IPS-20b (cell line): ENCODE measurements around the gene C11orf91.
"Not testable (repeated sequence)": the region's sequence is repeated elsewhere in the genome, so short reads cannot be mapped to it uniquely, and the experiment has no call there.

Source experiments
- H3K27ac ChIP-seq: one replicate; pipeline ENCODE4 v1.5.1; 2013; ENCODE audit warnings: low read length
- H3K27me3 ChIP-seq: 2 replicates; pipeline ENCODE4 v1.6.1; 2013; ENCODE audit warnings: mild to moderate bottlenecking, low read length, inconsistent platforms; ENCODE audit not compliant: insufficient read depth
- H3K36me3 ChIP-seq: 2 replicates; pipeline ENCODE4 v1.6.1; 2013; ENCODE audit warnings: low read depth, mild to moderate bottlenecking, inconsistent platforms, low read length, moderate library complexity; ENCODE audit not compliant: insufficient read depth
- H3K4me1 ChIP-seq: 2 replicates; pipeline ENCODE4 v1.6.1; 2013; ENCODE audit warnings: mild to moderate bottlenecking, control low read depth, inconsistent platforms, low read length, moderate library complexity; ENCODE audit not compliant: insufficient read depth
- H3K4me3 ChIP-seq: 2 replicates; pipeline ENCODE4 v1.5.1; 2013; ENCODE audit warnings: mild to moderate bottlenecking, low read length, inconsistent platforms
- H3K9ac ChIP-seq: 2 replicates; pipeline ENCODE4 v1.6.1; 2013; ENCODE audit warnings: low read depth, mild to moderate bottlenecking, inconsistent platforms, low read length, moderate library complexity
- H3K9me3 ChIP-seq: 2 replicates; pipeline ENCODE4 v1.6.1; 2013; ENCODE audit warnings: mild to moderate bottlenecking, low read depth, low read length, inconsistent platforms; ENCODE audit not compliant: insufficient read depth

Gene C11orf91

DNA sequence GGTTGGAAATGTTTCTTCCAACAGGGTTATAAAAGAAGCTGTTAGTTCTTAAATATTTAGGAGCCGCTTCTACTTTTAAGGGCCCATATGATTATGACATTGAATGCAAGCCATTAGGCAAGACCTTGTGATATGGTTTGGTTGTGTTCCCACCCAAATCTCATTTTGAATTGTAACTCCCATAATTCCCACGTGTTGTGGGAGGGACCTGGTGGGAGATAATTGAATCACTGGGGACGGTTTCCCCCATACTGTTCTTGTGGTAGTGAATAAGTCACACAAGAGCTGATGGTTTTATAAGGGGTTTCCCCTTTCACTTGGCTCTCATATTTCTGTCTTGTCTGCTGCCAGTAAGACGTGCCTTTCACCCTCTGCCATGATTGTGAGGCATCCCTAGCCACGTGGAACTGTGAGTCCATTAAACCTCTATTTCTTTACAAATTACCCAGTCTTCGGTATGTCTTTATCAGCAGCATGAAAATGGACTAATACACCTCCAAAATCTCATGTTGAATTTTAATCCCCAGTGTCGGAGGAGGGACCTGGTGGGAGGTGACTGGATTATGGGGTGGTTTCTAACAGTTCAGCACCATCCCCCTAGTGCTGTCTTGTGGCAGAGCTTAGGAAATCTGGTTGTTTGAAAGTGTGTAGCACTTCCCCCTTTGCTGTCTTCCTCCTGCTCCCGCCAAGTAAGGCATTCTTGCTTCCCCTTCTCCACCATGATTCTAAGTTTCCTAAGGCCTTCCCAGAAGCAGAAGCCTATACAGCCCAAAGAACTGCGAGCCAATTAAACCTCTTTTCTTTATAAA is 31.3 kb upstream of the C11orf91 start:
- H3K4me1 ChIP-seq, result 0 out of 2 replicates have a peak, but pooled peaks cover 3% of the 10 kb centered on the region
- peaks cover 9% of the 10 kb centered on the region; the same call in 1 of the 2 replicates for H3K36me3 ChIP-seq
- H3K4me3 ChIP-seq, result no peak overlapping the region
- H3K27me3 ChIP-seq, result peaks cover 13% of the 10 kb centered on the region
- H3K9ac ChIP-seq, result no peak overlapping the region
- H3K9me3 ChIP-seq, result no peaks in the 10 kb centered on the region
- H3K27ac ChIP-seq, result no peak overlapping the region

DNA sequence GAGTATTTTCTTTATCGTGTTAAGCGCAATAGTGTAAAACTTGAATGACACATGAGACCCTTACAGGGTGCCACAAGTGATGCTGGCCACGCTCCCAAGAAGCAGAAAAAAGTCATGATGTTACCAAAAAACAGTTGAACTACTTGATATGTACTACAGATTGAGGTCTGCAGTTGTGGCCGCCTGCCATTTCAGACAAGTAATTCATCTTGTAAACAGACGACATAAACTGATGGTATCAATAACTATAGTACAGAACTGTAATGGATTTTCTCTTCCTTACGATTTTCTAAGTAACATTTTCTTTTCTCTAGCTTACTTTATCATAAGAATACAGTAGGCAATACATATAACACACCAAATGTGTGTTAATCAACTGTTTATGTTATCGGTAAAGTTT is 30.1 kb upstream of the C11orf91 start:
- H3K9me3 ChIP-seq, result no peaks in the 10 kb centered on the region
- no peak overlapping the region for H3K9ac ChIP-seq
- H3K36me3 ChIP-seq, result peaks cover 9% of the 10 kb centered on the region; the same call in 1 of the 2 replicates
- 0 out of 2 replicates have a peak, but pooled peaks cover 3% of the 10 kb centered on the region for H3K4me1 ChIP-seq
- peaks cover 13% of the 10 kb centered on the region for H3K27me3 ChIP-seq
- H3K4me3 ChIP-seq, result no peak overlapping the region
- no peak overlapping the region for H3K27ac ChIP-seq

DNA sequence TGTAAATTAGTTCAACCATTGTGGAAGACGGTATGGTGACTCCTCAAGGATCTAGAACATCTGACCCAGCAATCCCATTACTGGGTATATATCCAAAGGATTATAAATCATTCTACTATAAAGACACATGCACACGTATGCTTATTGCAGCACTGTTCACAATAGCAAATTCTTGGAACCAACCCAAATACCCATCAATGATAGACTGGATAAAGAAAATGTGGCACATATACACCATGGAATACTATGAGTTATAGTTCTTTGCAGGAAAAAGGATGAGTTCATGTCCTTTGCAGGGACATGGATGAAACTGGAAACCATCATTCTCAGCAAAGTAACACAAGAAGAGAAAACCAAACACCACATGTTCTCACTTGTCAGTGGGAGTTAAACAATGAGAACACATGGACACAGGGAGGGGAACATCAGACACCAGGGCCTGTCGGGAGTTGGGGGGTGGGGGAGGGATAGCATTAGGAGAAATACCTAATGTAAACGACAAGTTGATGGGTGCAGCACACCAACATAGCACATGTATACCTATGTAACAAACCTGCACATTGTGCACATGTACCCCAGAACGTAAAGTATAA is 28.5 kb upstream of the C11orf91 start:
- not testable (repeated sequence) for H3K9me3 ChIP-seq, H3K4me1 ChIP-seq, H3K27me3 ChIP-seq, H3K4me3 ChIP-seq, H3K36me3 ChIP-seq, H3K9ac ChIP-seq, H3K27ac ChIP-seq

DNA sequence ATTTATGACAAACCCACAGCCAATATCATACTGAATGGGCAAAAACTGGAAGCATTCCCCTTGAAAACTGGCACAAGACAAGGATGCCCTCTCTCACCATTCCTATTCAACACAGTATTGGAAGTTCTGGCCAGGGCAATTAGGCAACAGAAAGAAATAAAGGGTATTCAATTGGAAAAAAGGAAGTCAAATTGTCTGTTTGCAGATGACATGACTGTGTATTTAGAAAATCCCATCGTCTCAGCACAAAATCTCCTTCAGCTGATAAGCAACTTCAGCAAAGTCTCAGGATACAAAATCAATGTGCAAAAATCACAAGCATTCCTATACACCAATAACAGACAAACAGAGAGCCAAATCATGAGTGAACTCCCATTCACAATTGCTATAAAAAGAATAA is 26.9 kb upstream of the C11orf91 start:
- H3K4me1 ChIP-seq, H3K27me3 ChIP-seq, H3K27ac ChIP-seq, H3K9ac ChIP-seq, H3K9me3 ChIP-seq, H3K36me3 ChIP-seq, H3K4me3 ChIP-seq: not testable (repeated sequence)

DNA sequence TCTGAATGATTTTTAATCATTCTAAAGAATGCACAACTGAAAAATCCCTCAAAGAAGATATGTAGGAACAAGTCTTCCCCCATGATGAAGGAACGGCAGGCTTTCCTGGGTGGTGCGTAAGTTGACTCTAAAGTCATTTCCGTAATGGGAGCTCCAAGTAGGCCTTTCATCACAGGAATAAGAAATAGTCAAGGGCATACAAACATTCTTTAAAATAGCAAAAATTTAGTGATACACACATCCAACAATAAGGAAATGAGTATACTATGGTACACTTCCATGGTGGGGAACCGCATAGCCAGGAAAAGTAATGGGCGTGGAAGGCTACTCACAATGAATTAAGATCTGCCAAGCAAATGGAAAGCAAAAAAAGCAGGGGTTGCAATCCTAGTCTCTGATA is 24.9 kb upstream of the C11orf91 start:
- Histone ChIP-seq H3K27ac (no peak overlapping the region), H3K4me3 (no peak overlapping the region), H3K4me1 (peaks cover 3% of the 10 kb centered on the region; the same call in 1 of the 2 replicates), H3K36me3 (peaks cover 16% of the 10 kb centered on the region; the same call in 1 of the 2 replicates), H3K9ac (no peak overlapping the region), H3K9me3 (no peaks in the 10 kb centered on the region), H3K27me3 (no peaks in the 10 kb centered on the region)

DNA sequence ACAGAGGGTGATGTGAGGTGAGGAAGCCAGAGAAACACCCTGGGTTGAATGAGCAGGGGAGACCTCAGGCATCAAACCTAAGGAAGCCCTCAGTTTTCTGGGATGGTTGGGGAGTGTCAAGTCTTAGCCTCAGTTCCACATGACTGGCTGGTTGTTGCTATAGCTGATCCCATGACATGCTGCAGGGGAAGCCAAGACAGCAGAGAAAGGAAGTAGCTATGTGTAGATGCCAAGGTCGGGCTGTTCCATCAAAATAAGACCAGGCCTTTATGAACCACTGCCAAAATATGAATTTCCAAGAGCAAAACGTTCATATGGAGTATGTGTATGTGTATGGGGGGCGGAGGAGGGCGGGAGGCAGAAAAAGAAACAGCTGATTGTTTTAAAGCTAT is 24.0 kb upstream of the C11orf91 start:
- no peak overlapping the region for H3K4me3 ChIP-seq
- H3K4me1 ChIP-seq, result peaks cover 3% of the 10 kb centered on the region; the same call in 1 of the 2 replicates
- peaks cover 23% of the 10 kb centered on the region for H3K36me3 ChIP-seq
- no peak overlapping the region for H3K9ac ChIP-seq
- no peaks in the 10 kb centered on the region for H3K9me3 ChIP-seq
- no peaks in the 10 kb centered on the region for H3K27me3 ChIP-seq
- no peak overlapping the region for H3K27ac ChIP-seq

DNA sequence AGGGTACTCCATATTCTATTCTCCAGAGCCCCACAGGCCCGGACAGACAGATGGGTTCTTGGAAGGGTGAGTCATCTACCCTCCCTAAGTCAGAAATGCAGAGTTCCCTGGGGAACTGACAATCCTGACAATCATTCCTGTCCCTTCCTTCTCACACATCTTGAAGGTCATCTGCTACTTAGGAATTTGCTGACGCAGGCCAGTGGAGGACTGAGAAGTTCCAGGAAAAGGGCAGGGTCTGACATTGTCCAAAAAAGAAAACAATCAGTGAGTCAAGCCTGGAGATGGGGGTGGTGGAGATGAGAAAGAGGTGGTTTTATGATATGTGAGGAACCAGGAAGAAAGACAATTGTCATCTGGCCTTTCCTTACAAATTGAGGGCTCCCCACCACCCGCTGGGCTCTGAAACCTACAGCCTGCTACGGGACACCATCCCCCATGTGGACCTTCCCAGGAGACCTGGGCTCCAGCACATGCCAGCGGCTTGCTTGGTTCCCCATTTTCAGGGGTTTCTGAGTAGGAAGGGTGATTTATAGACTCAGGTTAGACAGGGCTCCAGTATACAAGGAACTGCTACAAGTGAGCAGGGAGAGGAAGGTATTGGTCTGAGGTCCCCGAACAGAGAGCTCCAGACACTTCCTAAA is 22.7 kb upstream of the C11orf91 start:
- peaks cover 23% of the 10 kb centered on the region for H3K36me3 ChIP-seq
- H3K4me1 ChIP-seq, result peaks cover 3% of the 10 kb centered on the region; the same call in 1 of the 2 replicates
- no peaks in the 10 kb centered on the region for H3K9me3 ChIP-seq
- no peaks in the 10 kb centered on the region for H3K27me3 ChIP-seq
- no peak overlapping the region for H3K27ac ChIP-seq
- no peak overlapping the region for H3K9ac ChIP-seq
- no peak overlapping the region for H3K4me3 ChIP-seq

DNA sequence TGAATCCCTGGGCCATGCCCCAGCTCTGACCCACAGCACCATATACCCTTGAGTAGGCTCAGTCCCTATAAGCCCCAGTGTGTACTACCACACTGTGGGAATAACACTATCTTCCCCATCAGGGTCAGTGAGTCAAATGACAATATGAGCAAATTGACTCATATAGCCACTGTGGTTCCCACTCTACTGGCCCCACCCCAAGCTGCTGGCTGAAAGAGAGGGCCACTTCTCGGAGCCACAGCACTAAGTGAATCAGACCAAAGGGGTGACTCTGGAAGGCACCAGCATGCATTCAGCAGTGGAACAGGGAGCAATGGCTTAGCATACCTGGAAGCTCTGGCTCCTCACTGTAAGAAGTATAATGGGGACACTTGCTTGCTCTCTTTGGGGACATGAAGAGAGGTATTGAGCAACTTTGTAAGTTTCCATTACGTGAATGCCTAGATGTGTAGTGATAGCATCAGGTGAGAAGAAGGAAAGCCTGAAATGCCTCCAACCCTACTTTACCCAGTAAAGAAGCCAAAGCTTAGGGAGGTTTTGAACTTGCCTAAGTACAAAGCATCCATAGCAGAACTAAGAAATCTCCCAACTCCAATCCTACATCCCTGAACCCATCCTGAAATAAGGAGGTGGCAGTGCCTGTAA is 22.1 kb upstream of the C11orf91 start:
- no peak overlapping the region for H3K4me3 ChIP-seq
- H3K4me1 ChIP-seq, result peaks cover 3% of the 10 kb centered on the region; the same call in 1 of the 2 replicates
- H3K9me3 ChIP-seq, result no peaks in the 10 kb centered on the region
- H3K27me3 ChIP-seq, result no peaks in the 10 kb centered on the region
- H3K27ac ChIP-seq, result no peak overlapping the region
- H3K9ac ChIP-seq, result no peak overlapping the region
- peaks cover 26% of the 10 kb centered on the region for H3K36me3 ChIP-seq

DNA sequence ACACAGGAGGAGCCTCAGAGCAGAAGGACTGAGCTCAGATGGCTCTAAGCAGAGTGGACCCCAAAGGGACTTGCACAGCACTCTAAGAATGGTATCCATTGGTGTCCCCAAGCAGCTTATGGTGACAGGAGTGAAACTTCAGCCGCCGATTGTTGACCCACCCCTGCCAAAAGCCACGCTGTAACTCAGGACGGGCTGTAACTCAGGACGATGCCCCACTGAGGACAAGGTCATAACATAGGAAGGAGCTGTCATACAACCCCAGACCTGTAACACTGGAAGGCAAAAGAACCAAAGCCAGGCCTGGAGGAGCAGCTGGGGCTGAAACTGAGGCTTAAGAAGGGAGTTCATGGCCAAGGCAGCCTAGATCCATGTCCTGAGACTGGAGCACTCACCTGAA is 21.4 kb upstream of the C11orf91 start:
- H3K4me1 ChIP-seq, result peaks cover 3% of the 10 kb centered on the region; the same call in 1 of the 2 replicates
- no peak overlapping the region for H3K27ac ChIP-seq
- no peaks in the 10 kb centered on the region for H3K9me3 ChIP-seq
- peaks cover 34% of the 10 kb centered on the region for H3K36me3 ChIP-seq
- H3K9ac ChIP-seq, result no peak overlapping the region
- no peaks in the 10 kb centered on the region for H3K27me3 ChIP-seq
- no peak overlapping the region for H3K4me3 ChIP-seq

DNA sequence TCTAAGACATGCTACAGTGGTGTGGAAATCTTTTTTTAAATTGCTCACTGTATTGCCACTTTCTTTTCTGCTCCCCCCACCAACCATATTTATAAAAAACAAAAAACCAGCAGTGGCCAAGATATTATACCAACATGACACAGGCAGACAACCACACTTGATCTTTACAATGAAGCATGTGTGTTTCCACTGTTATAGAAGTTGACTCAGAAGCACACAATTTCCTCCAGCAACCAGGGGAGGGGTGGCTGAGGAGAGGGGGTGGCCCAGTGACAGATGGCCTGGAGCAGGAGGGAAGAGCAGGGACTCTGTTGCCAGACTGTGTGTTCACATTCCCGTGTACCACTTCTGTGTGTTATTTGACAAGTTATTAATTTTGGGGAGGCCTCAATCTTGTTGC is 20.8 kb upstream of the C11orf91 start:
- Histone ChIP-seq H3K36me3 (peaks cover 39% of the 10 kb centered on the region), H3K4me1 (peaks cover 3% of the 10 kb centered on the region; the same call in 1 of the 2 replicates), H3K4me3 (no peak overlapping the region)

DNA sequence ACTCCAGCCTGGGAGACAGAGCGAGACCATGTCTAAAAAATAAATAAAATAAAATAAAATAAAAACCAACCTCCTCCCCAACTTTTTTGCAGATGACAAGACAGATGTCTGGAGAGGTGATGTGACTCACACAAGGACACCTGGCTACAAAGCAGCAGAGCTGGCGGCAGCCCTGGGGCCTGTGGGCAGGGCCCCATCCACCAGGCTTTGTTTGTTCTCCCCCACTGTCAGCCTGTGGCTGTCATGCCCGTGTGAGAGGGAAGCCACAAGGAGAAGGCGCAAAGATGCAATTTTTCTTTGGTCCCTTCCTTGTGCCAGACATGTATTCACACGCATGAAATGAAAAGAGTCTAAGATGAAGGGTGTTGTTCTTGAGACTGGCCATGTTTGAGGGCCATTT is 19.0 kb upstream of the C11orf91 start:
- peaks cover 45% of the 10 kb centered on the region for H3K36me3 ChIP-seq
- no peak overlapping the region for H3K27ac ChIP-seq
- no peaks in the 10 kb centered on the region for H3K9me3 ChIP-seq
- H3K4me1 ChIP-seq, result peaks cover 3% of the 10 kb centered on the region; the same call in 1 of the 2 replicates
- no peaks in the 10 kb centered on the region for H3K27me3 ChIP-seq
- H3K4me3 ChIP-seq, result no peak overlapping the region
- H3K9ac ChIP-seq, result no peak overlapping the region

More for the DNA sequence above, 20.8 kb upstream of the C11orf91 start:
- H3K9me3 ChIP-seq, result no peaks in the 10 kb centered on the region
- H3K27me3 ChIP-seq, result no peaks in the 10 kb centered on the region
- no peak overlapping the region for H3K9ac ChIP-seq
- no peak overlapping the region for H3K27ac ChIP-seq
